ENCODE data around the gene CEP41.

The CEP41 gene

DNA sequence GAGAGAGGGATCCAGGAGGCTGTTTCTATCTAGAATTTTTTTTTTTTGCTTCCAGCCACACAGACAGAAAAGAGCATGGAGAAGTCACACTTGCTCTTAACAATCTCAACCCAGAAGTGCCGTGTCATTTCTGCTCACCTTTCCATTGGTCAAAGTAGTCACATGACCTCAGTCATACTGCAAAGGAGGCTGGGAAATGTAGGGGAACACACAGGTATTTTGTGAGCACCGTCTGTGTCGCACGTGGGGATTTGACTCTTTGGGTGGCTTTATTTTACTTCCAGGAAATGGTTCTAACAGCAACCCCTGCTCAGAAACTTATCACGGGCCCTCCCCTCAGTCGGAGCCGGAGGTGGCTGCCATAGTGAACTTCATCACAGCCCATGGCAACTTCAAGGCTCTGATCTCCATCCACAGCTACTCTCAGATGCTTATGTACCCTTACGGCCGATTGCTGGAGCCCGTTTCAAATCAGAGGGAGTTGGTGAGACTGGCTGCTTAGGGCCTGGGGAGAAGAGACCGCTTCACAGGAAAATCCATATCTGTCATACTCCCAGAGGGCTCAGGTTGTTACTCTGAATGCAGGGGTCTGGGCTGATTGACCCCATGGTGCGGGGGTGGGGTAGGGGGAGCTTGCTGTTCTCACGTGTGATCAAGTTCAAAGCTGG, 73.6 kb downstream of the CEP41 start:
- no peak for DNase-seq

DNA sequence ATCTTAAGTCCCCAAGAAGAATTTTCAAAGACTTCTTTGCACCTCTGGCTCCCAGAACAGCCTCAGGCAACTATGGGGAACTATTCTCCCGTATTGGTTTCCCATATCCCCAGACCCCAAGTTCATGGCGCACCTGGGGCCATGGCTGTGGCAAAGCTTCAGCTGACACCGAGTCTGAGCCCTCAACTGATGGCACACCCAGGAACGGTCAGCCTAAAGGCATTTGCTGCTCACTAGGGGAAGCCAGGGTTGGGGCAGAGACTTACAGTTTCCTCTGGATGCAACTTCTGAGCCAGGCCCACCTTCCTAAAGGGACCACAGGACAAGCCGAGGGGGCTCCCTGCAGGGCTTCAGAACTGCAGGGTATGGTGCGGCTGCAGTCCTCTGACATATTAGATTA, 74.3 kb downstream of the CEP41 start:
- DNase-seq, result no peak

DNA sequence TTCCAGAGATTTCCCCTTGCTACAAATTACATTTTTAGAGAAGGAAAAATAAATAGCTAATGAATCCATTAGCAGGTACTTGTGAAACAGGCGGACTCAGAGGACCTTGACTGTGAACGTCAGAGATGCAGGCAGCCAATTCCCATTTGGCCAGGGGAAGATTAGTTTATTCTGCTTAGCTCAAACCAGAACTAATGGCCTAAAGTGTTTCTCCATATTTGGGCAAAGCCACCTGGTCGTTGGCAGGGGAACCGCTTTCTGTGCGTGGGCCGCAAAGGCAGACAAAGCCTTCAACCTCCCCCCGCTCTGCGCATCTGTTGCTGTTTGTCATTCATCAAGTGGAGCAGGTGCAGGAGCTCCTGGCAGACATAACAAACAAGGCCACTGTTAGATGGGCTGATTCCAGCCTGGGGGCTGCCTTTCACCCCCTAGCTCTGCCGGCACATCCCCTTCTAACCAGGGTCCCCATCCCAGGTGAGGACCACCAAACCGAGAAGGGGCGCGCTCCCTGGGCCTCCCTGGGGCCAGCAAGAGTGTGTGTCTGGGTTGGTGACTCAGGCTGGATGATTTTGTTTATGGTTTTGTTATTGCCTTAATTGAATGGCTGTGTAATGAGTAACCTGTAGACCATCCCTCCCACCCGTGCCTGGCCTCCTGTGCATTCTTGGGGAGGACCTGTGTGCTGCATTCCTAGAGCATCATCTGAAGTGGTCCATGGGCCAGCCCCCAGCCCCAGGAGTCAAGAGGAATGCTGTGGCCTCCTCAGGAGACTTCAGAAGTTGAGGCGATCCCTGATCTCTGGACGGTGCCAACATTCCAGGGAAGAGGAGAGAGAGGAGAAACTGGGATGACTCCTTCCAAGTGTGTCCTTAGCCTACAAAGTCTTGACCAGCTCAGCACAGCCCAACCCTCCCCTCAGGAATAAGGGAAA, 75.0 kb downstream of the CEP41 start:
- peak; percentile 88 for DNase-seq

DNA sequence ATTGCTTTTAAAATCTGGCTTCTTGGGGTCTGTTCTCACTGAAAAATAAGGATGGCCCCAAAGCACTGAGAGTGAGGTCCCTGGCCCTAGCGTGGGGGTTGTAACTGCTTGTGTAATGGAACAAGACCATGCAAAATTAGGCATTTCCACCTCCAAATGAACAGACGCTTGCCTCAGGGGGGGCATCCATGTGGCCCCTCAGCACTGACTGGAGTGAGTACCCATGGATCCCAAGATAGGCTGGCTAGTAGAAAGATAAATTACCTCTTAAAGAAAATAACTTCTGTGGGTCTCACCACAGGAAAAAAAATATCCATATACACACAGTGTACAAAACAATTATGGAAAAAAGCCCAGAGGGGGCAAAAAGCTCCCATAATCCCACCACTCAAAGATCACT, 75.7 kb downstream of the CEP41 start:
- no peak for DNase-seq

DNA sequence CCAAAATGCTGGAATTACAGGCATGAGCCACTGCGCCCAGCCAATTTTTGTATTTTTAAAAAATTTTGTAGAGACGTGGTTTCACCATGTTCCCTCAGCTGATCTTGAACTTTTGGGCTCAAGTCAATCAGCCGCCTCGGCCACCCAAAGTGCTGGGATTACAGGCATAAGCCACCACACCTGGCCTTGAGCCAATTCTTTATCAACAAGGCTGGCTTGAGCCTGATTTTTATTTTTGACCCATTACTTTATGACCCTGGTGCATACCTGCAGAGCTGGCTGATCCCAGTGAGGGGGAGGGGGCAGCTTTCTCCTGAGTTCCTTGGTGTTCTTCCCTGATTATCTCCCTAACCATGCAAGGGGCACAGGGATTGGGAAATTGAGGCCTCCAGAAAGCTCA, 76.4 kb downstream of the CEP41 start:
- DNase-seq, result peak; percentile 64

DNA sequence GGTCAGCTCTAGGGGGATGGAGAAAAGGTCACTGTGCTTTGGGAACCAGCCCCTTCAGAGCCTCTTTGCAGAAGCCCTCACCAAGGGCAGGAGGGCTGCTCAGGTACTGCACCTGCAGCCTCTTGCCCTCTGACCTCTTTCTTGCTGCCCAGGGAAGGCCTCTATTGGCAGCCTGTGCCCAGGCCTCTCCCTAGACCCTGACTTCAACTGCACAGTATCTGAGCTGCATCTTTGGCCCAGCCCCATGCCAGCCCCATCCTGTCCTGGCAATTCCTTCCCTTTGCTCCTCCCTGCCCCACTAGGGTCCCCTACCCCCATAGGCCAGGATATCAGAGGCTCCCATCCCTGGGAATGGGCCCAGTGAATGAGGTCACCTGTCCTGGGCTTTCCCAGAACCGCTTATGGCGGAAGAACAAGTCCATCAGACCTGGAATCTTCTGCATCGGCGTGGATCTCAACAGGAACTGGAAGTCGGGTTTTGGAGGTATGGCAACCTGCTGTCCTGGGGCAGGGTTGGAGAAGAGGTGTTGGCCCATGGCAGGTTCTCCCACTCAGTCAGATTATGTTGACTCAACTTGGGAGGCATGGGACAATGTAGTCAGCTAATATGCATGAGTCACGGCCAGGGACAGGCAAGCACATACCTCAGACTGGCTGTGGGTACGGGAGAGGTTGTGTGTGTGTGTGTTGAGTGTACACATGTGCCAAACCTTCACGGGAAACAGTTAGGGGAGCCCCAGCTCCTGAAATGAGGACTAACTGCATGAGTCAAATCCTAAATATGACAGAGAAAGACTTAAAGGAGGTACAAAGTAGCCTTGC, 77.6 kb downstream of the CEP41 start:
- DNase-seq, result no peak

DNA sequence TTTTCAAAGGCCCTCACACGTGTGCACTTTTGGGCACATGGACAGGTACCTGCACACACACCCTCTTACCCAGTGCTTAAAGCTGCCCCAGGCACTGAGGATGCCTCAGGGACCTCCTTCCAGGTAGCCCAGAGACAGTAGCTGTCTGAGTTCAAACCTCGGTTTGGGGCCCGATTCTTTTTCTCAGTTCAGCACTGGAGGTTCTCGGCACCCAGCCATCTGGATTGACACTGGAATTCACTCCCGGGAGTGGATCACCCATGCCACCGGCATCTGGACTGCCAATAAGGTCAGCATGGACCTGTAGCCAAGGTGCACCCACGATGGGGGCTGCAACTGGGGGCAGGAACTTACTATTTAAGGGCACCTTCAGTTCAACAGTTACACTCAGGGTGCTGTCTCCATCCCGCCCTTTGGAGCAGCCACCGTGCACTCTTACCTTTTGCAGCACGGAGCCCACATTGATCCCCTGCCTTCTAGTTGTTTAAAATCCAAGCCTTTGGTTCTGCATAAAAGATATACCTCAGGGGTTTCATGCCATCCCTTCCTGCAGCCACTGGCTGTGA, 78.5 kb downstream of the CEP41 start:
- DNase-seq, result no peak

DNA sequence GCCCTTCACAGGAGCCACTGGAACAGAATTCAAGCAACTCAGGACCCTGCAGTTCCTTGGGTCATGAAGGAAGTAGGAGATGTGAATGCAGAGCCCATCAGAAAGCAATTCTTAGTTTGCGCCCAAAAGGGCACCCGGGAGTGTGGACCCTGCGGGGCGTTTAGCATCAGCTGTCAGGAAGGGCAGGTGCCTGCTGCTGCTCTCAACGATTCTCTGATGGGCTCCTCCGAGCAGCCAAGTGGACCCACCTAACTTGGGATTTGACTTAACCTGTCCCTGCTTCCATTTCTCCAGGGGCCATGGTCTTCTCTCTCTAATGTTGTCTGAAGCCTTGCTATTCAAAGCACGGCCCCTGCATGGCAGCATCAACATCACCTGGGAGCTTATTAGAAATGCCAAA, 79.1 kb downstream of the CEP41 start:
- DNase-seq, result no peak

DNA sequence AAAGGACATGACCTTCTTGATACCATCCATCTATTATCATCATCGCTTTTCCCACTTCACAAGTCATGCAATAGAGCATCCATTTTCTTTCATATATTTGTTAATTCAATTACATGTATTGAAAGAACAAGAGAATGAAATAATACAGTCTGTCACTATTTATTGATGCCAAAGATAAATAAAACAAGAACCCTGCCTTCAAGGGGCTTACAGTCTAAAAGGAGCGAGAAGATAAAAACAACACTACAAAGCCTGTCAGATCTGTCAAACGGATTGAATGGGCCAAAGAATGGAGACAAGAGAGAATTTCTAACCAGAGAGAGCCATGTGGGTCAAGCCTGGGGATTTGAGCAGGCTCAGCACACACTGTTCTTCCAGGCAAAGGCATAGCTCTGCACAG, 80.3 kb downstream of the CEP41 start:
- DNase-seq, result no peak

DNA sequence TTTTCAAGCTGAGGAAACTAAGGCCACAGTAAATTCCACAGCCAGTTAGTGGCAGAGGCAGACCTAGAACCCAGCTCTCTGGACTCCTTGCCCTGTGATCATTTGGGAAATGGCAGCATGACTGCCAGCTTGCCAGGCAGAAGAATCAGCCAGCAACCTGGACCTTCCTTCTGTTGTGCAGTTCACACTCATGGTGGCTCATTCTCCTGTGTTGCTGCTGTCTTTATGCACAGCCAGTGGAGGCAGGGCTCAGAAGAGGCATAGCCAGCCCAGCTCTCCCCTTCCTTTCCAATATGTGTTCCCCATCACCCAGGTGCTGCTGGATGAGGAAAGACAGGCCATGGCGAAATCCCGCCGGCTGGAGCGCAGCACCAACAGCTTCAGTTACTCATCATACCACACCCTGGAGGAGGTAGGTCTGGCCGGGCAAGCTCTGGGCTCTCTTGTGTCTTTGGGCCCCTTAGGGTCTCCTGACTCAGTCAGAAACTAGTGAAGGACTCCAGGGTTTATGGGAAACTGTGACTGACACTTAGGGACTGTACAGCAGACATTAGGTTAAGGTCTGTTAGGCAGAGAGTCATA, 81.4 kb downstream of the CEP41 start:
- DNase-seq, result no peak

DNA sequence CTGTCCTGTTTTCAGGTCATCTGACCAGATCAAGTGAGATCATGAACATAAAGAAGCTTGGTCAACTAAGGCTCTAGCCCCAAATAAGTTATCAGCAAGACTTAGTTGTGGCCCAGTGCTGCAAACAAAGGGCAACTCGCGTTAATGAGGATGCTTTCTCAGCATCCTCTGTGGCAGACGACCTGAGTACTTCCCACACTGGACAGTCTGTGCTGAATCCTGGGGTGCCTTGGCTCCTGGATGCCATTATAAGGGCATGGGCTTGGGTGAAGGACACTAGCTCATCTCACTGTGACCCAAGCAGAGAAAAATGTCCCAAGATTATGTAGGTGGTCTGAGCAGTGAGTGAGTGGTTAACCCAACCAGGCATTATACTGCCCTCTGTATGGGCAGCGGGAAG, 82.3 kb downstream of the CEP41 start:
- no peak for DNase-seq

DNA sequence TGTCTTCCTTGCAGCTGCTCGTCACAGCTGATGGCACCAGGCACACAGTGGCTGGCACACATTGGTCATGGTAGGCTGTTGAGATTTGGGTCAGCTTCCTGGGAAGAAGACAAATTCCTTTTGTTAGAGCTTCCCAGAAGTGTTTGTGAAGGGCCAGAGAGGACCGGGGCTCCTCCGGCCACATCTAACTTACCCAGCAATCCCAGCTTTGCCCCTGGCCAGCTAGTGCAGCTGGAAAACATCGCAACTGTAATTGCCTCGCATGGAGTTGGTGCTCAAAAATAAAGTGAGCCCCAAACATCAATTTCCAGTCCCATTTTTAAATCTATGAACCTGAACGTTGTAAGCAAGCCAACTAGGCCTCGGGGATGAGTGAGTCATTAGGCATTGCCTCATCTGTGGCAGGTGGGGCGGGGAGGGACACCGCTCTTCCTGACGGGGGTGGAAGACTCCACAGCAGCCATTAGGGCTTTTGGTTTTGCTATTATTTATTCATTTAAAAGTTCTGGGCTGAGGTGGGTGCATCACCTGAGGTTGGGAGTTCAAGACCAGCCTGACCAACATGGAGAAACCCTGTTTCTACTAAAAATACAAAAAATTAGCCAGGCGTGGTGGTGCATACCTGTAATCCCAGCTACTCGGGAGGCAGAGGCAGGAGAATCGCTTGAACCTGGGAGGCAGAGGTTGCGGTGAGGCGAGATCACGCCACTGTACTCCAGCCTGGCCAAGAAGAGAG, 83.8 kb downstream of the CEP41 start:
- DNase-seq, result no peak

DNA sequence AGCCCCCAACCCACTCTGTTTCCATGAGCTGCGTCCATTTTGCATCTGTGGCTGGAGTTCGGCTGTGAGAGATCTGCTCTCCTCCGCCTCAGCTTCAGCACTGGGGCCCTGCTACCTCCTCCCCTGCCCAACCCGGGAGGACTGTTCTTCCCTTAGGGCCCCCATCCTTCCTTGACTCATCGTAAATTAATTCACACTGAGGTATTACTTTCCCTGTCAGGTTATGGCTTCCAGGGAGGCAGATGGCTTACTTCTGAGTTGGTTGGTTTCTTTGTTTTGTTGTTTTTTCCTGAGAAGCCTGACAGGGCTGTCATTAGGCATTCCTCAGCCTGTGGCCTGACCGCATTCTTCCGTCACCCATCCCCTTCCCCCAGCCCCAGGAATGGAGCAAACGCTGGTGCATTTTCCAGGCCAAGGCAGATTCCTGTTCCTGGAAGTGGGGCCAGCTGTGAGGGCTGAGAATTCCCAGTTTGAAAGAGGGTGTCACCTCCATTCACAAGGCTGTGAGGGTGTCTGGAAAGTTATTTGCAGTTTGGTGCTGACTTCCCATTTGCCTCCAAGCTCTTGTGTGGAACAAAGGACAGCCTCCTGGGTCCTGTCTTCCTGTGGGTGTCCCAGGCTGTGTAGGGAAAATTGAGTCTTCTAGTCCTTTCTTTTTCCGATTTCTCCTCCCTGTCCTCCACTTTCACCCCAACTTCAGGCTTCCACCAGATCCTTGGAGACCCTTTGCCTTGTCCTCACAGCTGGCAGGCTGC, 84.5 kb downstream of the CEP41 start:
- DNase-seq, result no peak

DNA sequence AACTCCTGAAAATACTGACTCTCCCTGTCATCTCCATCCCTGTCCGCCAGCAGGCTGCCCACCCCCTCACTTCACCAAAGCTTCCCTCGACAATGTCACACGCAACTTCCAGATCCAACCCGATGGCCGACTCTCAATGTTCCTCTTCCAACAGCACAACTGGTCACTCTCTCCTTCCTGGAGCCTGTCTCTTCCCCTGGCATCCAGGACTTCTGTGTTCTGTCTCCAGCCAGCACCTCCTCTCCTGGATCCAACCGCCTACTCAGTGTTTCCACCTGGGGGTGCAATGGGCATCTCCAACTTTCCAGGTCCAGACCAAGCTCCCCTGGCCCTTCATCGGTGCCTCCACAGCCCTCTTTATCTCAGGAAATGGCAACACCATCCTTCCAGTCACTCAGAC, 87.6 kb downstream of the CEP41 start:
- DNase-seq, result no peak

DNA sequence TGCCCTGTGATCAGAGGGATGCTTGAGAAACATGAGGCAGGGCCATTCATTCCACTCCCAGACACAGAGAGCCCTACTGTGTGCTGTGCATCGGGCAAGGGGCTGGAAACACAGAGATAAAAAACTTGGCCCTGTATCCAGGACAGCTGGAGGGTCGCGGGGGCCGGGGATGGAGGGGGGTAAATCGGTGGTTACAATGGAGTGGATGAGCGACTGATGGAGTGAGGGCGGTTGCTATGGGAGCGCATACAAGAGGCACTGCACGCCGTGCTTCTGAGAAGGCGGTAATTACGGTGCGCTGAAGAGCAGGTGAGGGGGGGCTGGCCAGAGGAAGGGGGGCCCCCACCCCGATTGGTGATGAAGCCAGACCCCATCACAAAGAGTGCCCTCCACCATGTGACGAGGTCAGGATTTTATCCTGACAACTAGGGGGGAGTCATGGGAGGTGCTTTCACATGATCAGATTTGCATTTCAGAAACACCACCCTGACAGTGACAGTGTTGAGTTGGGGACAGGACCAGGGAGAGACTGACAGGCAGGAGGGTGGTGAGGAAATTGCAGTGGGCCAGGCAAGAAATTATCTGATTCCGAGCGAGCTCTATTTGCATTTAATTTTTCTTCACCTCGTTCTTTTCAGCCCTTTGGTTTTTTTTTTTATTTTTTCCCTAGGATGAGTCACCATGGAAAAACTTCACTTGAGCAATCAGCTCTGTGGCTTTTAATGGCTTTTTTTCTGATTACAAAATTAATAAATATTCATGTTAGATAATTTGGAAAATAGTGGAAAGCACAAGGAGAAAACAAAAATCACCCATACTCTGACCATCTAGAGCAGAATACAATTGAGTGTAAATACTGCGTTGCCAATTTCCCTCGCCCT, 88.4 kb downstream of the CEP41 start:
- DNase-seq, result no peak

DNA sequence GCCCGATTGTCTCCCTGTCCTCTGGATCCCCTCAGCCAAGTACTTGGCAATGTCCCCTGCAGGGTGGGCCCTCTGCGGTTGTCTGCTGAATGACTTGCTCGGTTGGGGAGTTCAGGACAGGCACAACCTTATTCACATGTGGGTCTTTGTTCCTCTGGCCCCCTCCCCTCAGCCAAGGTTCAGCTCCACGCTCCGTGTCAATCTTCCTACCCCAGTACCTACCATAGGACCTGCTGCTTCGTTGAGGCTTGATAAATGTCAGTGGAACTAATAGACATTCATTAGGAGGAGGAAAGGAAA, 89.1 kb downstream of the CEP41 start:
- no peak for DNase-seq

DNA sequence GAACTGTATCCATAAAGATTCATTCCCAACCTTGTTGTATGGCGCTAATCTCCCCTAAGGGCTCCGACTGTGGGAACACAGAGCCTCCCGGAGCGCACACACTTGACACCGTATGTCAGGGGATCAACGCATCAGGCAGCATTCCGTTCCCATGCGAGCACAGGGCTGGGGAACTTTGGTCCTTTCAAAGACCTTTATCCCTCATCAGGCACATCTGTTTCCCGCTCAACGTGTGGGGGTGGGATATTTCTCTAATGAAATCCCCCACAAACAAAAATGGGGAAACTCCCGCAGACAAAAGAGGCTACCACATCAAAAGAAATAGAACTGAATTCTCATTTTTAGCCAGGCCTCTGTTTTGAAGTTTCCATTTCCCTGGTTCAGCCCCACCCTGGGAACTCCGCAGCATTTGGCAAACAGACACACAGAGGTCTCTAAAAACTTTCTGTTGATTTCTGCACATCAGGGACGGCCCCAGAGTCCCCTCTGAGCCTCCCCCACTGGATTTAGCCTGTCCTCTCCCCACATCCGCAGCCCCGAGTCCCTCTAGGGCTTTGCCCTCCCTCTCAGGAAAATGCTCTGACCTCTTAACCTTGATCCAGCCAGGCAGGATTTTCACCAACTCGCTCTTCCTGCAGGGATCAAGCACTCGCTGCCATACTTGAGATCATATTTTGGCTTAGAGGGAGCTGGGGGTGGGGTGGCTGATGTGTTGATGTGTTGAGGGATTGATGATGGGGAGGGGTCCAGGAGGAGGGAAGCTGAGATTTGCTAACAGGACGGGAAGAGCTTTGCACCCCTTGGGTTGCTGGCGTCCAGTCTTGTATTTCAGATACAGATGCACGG, 89.6 kb downstream of the CEP41 start:
- peak; percentile 86 for DNase-seq

DNA sequence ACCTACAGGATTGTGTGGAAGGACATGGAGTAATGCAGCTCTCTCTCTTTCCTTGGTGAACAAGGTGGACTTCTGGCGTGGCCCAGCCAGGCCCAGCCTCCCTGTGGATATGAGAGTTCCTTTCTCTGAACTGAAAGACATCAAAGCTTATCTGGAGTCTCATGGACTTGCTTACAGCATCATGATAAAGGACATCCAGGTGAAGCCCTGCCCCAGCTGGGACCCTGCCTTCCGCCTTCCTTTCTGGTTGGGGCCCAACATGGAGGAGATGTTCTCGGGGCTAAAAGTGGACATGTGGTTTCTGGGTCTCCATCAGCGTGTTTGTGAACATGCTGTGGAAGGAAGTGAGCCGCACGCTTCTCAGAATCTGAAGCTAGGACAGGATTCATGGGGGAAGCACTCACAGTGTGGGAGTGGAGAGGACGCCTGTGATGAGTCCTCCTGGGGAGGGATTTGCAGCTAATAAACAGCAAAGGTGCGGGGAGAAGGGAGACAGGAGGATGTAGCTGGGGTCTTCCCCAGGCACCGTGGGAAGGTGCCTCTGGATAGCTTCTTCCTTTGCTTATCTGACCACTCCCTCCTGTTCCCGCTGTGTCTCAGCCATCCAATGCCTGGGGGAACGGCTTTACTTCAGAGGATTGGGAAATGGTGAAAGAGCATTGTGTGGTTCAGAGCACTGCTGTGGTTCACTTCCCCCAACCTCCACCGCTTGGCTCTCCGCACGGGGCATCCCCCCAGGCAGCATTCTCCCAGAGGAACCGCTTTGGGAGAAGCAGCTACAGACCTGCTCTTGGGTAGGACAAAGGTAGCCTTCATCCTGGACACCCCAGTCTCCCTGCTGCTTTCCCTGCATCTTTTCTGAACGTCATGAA, 90.7 kb downstream of the CEP41 start:
- peak; percentile 22 for DNase-seq

Data from NCI-H82 (cell line).